SK-N-SH treated with all-trans-retinoic acid at 6 μM for 48 hours (cell line): ENCODE results near the gene DNM1.

Experiments
- ATAC-seq: fragments of 200-7000 bp; cut with Tn5 transposase; 3 replicates; pipeline ENCODE4 v1.9.1; 2020; ENCODE audit warnings: mild to moderate bottlenecking, moderate library complexity
- CSDC2 ChIP-seq: fragments of 250-450 bp; sonication (Bioruptor Pico); IDR thresholded peaks from 2 replicates; pipeline ENCODE4 v1.5.0; 2020; ENCODE audit warnings: mild to moderate bottlenecking, moderate library complexity
- ESRRG ChIP-seq: fragments of 250-450 bp; sonication (Bioruptor Pico); IDR thresholded peaks from 2 replicates; pipeline ENCODE4 v1.6.1; 2021; ENCODE audit warnings: mild to moderate bottlenecking
- GLIS3 ChIP-seq: fragments of 250-450 bp; sonication (Bioruptor Pico); IDR thresholded peaks from 2 replicates; pipeline ENCODE4 v1.5.0; 2020; ENCODE audit warnings: mild to moderate bottlenecking, moderate library complexity
- OSR1 ChIP-seq: fragments of 250-450 bp; sonication (Bioruptor Pico); IDR thresholded peaks from 2 replicates; pipeline ENCODE4 v1.8.0; 2022; ENCODE audit warnings: moderate library complexity, mild to moderate bottlenecking, inconsistent platforms
- PPARA ChIP-seq: fragments of 250-450 bp; sonication (Bioruptor Pico); IDR thresholded peaks from 2 replicates; pipeline ENCODE4 v1.5.0; 2020; ENCODE audit warnings: mild to moderate bottlenecking, borderline replicate concordance
- RARB ChIP-seq: fragments of 250-450 bp; sonication (Bioruptor Pico); IDR thresholded peaks from 2 replicates; pipeline ENCODE4 v1.8.0; 2021; ENCODE audit warnings: mild to moderate bottlenecking, moderate library complexity
- TOX ChIP-seq: fragments of 250-450 bp; sonication (Bioruptor Pico); IDR thresholded peaks from 2 replicates; pipeline ENCODE4 v1.8.0; 2021; ENCODE audit warnings: mild to moderate bottlenecking, moderate library complexity, borderline replicate concordance
- TSHZ2 ChIP-seq: fragments of 250-450 bp; sonication (Bioruptor Pico); IDR thresholded peaks from 2 replicates; pipeline ENCODE4 v1.5.0; 2020; ENCODE audit warnings: mild to moderate bottlenecking, moderate library complexity
- ZC3H10 ChIP-seq: fragments of 250-450 bp; sonication (Bioruptor Pico); IDR thresholded peaks from 2 replicates; pipeline ENCODE4 v1.5.1; 2021; ENCODE audit warnings: mild to moderate bottlenecking, moderate library complexity
- ZFP3 ChIP-seq: fragments of 250-450 bp; sonication (Bioruptor Pico); IDR thresholded peaks from 2 replicates; pipeline ENCODE4 v1.5.0; 2020; ENCODE audit warnings: mild to moderate bottlenecking, moderate library complexity
- ZFP30 ChIP-seq: fragments of 450-650 bp; formaldehyde crosslinking; IDR thresholded peaks from 2 replicates; pipeline ENCODE4 v1.5.0; 2022; ENCODE audit warnings: mild to moderate bottlenecking, moderate library complexity
- ZNF565 ChIP-seq: fragments of 450-650 bp; formaldehyde crosslinking; conservative IDR thresholded peaks from 2 replicates; pipeline ENCODE4 v1.5.0; 2020; ENCODE audit warnings: low read depth, mild to moderate bottlenecking, moderate library complexity
- TF ChIP-seq, protein P1 (sequence below): fragments of 250-450 bp; sonication (Bioruptor Pico); IDR thresholded peaks from 2 replicates; pipeline ENCODE4 v1.8.0; 2021; ENCODE audit warnings: low read depth, mild to moderate bottlenecking, moderate library complexity, borderline replicate concordance
- TF ChIP-seq, protein P2 (sequence below): fragments of 250-450 bp; sonication (Bioruptor Pico); IDR thresholded peaks from 2 replicates; pipeline ENCODE4 v1.5.1; 2021; ENCODE audit warnings: mild to moderate bottlenecking, moderate library complexity

The DNM1 gene

GRCh38 chr9:128208386-128208785 lies 5.2 kb downstream of the DNM1 start (continued):
- TF ChIP-seq, protein P1, sequence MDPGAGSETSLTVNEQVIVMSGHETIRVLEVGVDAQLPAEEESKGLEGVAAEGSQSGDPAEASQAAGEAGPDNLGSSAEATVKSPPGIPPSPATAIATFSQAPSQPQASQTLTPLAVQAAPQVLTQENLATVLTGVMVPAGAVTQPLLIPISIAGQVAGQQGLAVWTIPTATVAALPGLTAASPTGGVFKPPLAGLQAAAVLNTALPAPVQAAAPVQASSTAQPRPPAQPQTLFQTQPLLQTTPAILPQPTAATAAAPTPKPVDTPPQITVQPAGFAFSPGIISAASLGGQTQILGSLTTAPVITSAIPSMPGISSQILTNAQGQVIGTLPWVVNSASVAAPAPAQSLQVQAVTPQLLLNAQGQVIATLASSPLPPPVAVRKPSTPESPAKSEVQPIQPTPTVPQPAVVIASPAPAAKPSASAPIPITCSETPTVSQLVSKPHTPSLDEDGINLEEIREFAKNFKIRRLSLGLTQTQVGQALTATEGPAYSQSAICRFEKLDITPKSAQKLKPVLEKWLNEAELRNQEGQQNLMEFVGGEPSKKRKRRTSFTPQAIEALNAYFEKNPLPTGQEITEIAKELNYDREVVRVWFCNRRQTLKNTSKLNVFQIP, result no peak
- TF ChIP-seq TSHZ2 (CRISPR knock-in tag) (no peak), ESRRG (CRISPR knock-in tag) (no peak), ZFP30 (no peak), CSDC2 (CRISPR knock-in tag) (no peak), RARB (no peak)

- TF ChIP-seq ZNF565 (CRISPR knock-in tag), result no peak
- no peak for ATAC-seq
These were observed 5.9 kb downstream of the DNM1 start for GRCh38 chr9:128208946-128209669.

- ATAC-seq, result no peak
- no peak for TF ChIP-seq ESRRG (CRISPR knock-in tag)
These were observed 8.2 kb downstream of the DNM1 start for GRCh38 chr9:128211186-128211980.

DNA sequence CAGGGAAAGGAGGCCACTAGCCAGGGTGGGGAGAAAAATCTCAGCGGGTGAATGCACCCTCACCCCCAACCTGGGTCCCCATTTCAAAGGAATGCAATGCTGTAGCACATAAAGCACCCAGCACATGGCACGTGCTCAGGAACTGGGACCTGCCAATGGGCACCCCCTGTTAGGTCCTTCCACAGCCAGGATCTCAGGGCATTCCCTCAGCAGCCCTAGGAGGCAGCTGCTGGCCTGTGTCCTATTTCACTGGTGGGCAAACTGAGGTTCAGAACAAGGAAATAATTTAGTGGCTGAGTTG lies 8.8 kb downstream of the DNM1 start:
- TF ChIP-seq RARB (no peak), ZC3H10 (CRISPR knock-in tag) (no peak), ZFP3 (CRISPR knock-in tag) (no peak), ZNF565 (CRISPR knock-in tag) (no peak), GLIS3 (no peak), CSDC2 (CRISPR knock-in tag) (no peak), ESRRG (CRISPR knock-in tag) (no peak), TSHZ2 (CRISPR knock-in tag) (no peak), PPARA (CRISPR knock-in tag) (no peak)
- TF ChIP-seq, protein P2, sequence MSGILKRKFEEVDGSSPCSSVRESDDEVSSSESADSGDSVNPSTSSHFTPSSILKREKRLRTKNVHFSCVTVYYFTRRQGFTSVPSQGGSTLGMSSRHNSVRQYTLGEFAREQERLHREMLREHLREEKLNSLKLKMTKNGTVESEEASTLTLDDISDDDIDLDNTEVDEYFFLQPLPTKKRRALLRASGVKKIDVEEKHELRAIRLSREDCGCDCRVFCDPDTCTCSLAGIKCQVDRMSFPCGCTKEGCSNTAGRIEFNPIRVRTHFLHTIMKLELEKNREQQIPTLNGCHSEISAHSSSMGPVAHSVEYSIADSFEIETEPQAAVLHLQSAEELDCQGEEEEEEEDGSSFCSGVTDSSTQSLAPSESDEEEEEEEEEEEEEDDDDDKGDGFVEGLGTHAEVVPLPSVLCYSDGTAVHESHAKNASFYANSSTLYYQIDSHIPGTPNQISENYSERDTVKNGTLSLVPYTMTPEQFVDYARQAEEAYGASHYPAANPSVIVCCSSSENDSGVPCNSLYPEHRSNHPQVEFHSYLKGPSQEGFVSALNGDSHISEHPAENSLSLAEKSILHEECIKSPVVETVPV (CRISPR knock-in tag), result no peak
- ATAC-seq, result no peak

DNA sequence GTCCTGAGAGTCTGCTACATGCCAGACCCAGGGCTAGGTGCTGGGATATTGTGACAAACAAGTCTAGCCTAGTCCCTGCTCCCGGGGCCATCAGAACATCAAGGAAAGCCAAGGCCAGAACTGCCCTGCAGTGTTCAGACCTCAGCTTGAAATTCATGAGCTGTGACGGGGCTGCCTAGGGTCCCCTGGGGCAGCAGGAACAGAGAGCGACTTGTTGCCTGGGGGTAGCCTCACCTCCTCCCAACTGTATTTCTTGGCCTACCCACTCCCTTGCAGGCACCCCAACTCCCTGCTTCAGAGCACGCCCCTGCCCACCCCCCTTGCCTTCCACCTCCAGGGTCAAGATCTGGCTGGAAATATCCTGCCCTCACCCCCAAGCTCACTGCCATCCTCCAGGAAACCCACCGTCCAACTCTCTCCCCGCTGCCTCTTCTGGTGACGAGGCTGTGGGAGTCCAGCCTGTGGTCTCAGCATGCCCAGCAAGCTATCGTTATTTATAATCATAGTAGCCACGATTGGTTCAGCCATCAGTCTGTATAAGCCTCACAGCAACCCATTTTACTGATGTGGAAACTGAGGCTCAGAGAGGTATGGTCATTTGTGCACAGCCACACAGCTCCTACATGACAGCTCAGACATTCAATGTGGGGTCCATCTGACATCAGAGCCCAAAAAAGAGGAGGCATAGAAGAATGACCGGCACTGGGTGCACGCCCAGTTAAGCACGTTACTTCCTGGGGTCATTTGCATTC lies 10.7 kb downstream of the DNM1 start:
- TF ChIP-seq, protein P2 (CRISPR knock-in tag), result no peak
- TF ChIP-seq OSR1 (CRISPR knock-in tag), result no peak
- TF ChIP-seq TOX (CRISPR knock-in tag), result no peak
- TF ChIP-seq ZFP30, result no peak
- ATAC-seq, result no peak
